Liver (tissue), 9 donors: Measurements from ENCODE around the gene ATP2C2. TPM values are rescaled to one million over a fixed set of nuclear protein-coding genes. Genes with fewer than 3 reads are reported as not detected.
A peak's percentile ranks its signal among the peaks of the same experiment; 100 is the strongest.

Experiments
- DNase-seq: peaks from one replicate; pipeline ENCODE4 v3.0.0-alpha.2; 2017; ENCODE audit warnings: low spot score
- H3K27ac ChIP-seq, 2 donors: one replicate each; pipeline ENCODE4 v1.7.0; 2013; ENCODE audit warnings: inconsistent platforms in 2 of 2, low read length in 2 of 2, control low read depth in 1 of 2, low read depth in 1 of 2, mild to moderate bottlenecking in 1 of 2
- H3K27me3 ChIP-seq, 4 donors: one replicate each; pipeline versions ENCODE4 v1.6.1 to v1.7.0; 2013; ENCODE audit warnings: low read length in 3 of 4, inconsistent platforms in 1 of 4, mild to moderate bottlenecking in 1 of 4, moderate library complexity in 1 of 4; ENCODE audit not compliant: control insufficient read depth in 4 of 4, insufficient read depth in 4 of 4
- H3K36me3 ChIP-seq, 4 donors: one replicate each; pipeline versions ENCODE4 v1.6.1 to v1.7.0; 2013; ENCODE audit warnings: low read length in 3 of 4, mild to moderate bottlenecking in 3 of 4, low read depth in 1 of 4, moderate library complexity in 1 of 4; ENCODE audit not compliant: control insufficient read depth in 4 of 4, insufficient read depth in 3 of 4
- H3K4me1 ChIP-seq, 4 donors: one replicate each; pipeline versions ENCODE4 v1.6.1 to v1.7.0; 2013; ENCODE audit warnings: low read length in 3 of 4, mild to moderate bottlenecking in 3 of 4, moderate library complexity in 1 of 4; ENCODE audit not compliant: control insufficient read depth in 4 of 4, insufficient read depth in 4 of 4
- H3K4me3 ChIP-seq, 3 donors: one replicate each; pipeline versions ENCODE4 v1.6.1 to v1.7.0; 2013; ENCODE audit warnings: low read length in 3 of 3, control low read depth in 1 of 3, low read depth in 1 of 3, mild to moderate bottlenecking in 1 of 3
- H3K9ac ChIP-seq, 2 donors: one replicate each; pipeline ENCODE4 v1.7.0; 2013; ENCODE audit warnings: low read length in 2 of 2, mild to moderate bottlenecking in 2 of 2, moderate library complexity in 2 of 2, control low read depth in 1 of 2, low read depth in 1 of 2
- H3K9me3 ChIP-seq, 4 donors: one replicate each; pipeline versions ENCODE4 v1.6.1 to v1.7.0; 2013; ENCODE audit warnings: low read length in 3 of 4; ENCODE audit not compliant: control insufficient read depth in 4 of 4
- ATF3 ChIP-seq: IDR thresholded peaks from 2 replicates; pipeline ENCODE4 v1.6.1; 2016; ENCODE audit warnings: antibody characterized with exemption
- EGR1 ChIP-seq, 2 donors: IDR thresholded peaks; 2 replicates each; pipeline ENCODE4 v1.6.1; 2016 to 2018; ENCODE audit warnings: antibody characterized with exemption in 2 of 2, low read depth in 2 of 2
- FOXA1 ChIP-seq: IDR thresholded peaks from 2 replicates; pipeline ENCODE4 v1.6.1; 2016; ENCODE audit warnings: antibody characterized with exemption
- FOXA2 ChIP-seq: IDR thresholded peaks from 2 replicates; pipeline ENCODE4 v1.6.1; 2016; ENCODE audit warnings: antibody characterized with exemption
- GABPA ChIP-seq, 2 donors: IDR thresholded peaks in 1 of 2; conservative IDR thresholded peaks in 1 of 2; 2 replicates each; pipeline ENCODE4 v1.6.1; 2016; ENCODE audit warnings: antibody characterized with exemption in 2 of 2, mild to moderate bottlenecking in 1 of 2, moderate library complexity in 1 of 2
- HNF4A ChIP-seq, 2 donors: conservative IDR thresholded peaks; 2 replicates each; pipeline ENCODE4 v1.6.1; 2016; ENCODE audit warnings: antibody characterized with exemption in 2 of 2, mild to moderate bottlenecking in 2 of 2
- HNF4G ChIP-seq: IDR thresholded peaks from 2 replicates; pipeline ENCODE4 v1.6.1; 2016; ENCODE audit warnings: antibody characterized with exemption
- JUND ChIP-seq, 2 donors: IDR thresholded peaks; 2 replicates each; pipeline ENCODE4 v1.6.1; 2016; ENCODE audit warnings: antibody characterized with exemption in 2 of 2
- NR2F2 ChIP-seq: IDR thresholded peaks from 2 replicates; pipeline ENCODE4 v1.6.1; 2016; ENCODE audit warnings: antibody characterized with exemption
- RAD21 ChIP-seq, 2 donors: IDR thresholded peaks; 2 replicates each; pipeline ENCODE4 v1.6.1; 2016; ENCODE audit warnings: antibody characterized with exemption in 2 of 2, mild to moderate bottlenecking in 2 of 2
- RXRA ChIP-seq, 2 donors: IDR thresholded peaks; 2 replicates each; pipeline ENCODE4 v1.6.1; 2017 to 2018; ENCODE audit warnings: antibody characterized with exemption in 2 of 2, mild to moderate bottlenecking in 1 of 2
- TAF1 ChIP-seq: conservative IDR thresholded peaks from 2 replicates; pipeline ENCODE4 v1.6.1; 2016; ENCODE audit warnings: antibody characterized with exemption, mild to moderate bottlenecking
- YY1 ChIP-seq: IDR thresholded peaks from 2 replicates; pipeline ENCODE4 v1.6.1; 2016; ENCODE audit warnings: antibody characterized with exemption, mild to moderate bottlenecking
- WGBS: extraction: QIAGEN DNeasy Blood & Tissue Kit; methylation state at CpG from one replicate; pipeline ENCODE4 v1.1.7; 2013; 5-methylcytosine and 5-hydroxymethylcytosine counted together
- polyA plus RNA-seq, 2 donors: library from polyadenylated mRNA; stranded (reverse) in 1 of 2; unstranded in 1 of 2; fragments of 200-250 nt in 1 of 2; fragments of >200 nt in 1 of 2; fragmentation: Nextera tagmentation in 1 of 2; extraction: Ambion mirVana in 1 of 2; gene quantifications; one replicate each; pipeline versions ENCODE4 v1.2.1 to v1.2.3, GENCODE V29; 2013 to 2015
- total RNA-seq, 2 donors: library from RNA; depleted of rRNA; stranded (reverse); fragments of >200 nt; gene quantifications; one replicate each; pipeline ENCODE4 v1.2.3, GENCODE V29; 2014
- TF ChIP-seq, protein P1 (sequence below): IDR thresholded peaks from 2 replicates; pipeline ENCODE4 v1.6.1; 2016; ENCODE audit warnings: antibody characterized with exemption
- TF ChIP-seq, protein P2 (sequence below): fragments of 150-350 bp; IDR thresholded peaks from 2 replicates; pipeline ENCODE4 v1.5.1; 2017; ENCODE audit warnings: improper control_type of control experiment, low read depth, low read length; ENCODE audit not compliant: missing input control
- TF ChIP-seq, protein P3 (sequence below): IDR thresholded peaks from 2 replicates; pipeline ENCODE4 v1.6.1; 2016; ENCODE audit warnings: antibody characterized with exemption
- TF ChIP-seq, protein P4 (sequence below): IDR thresholded peaks from 2 replicates; pipeline ENCODE4 v1.6.1; 2016; ENCODE audit warnings: antibody characterized with exemption, mild to moderate bottlenecking
- donor health status: healthy.
- donor health status: healthy.
- donor health status: healthy.
- donor health status: healthy.
- donor health status: healthy.

Gene ATP2C2
- total and polyA plus RNA-seq, 4 donors: 0.05 to 0.33 (median 0.22) TPM

GRCh38 chr16:84464116-84464515 is 95.8 kb downstream of the ATP2C2 start:
- no peak overlapping the region for H3K9ac ChIP-seq
- WGBS: 83% methylated on average over 6 of the region's 6 CpGs

GRCh38 chr16:84465154-84465553 is 96.8 kb downstream of the ATP2C2 start:
- 79% methylated on average over 6 of the region's 6 CpGs for WGBS
- no peaks in the 10 kb centered on the region for H3K27me3 ChIP-seq
- peak; percentile 24 for DNase-seq
- no peak overlapping the region for H3K9ac ChIP-seq
- H3K27ac ChIP-seq: no peak overlapping the region
- H3K4me3 ChIP-seq: no peak overlapping the region
- peaks cover 0 to 10% (median 1%) of the 10 kb centered on the region in 4 donors for H3K9me3 ChIP-seq
- H3K36me3 ChIP-seq: peaks cover 0 to 3% (median 0%) of the 10 kb centered on the region in 4 donors
- no peaks in the 10 kb centered on the region for H3K4me1 ChIP-seq
- no peak for TF ChIP-seq YY1
- no peak for TF ChIP-seq FOXA1
- TF ChIP-seq RAD21 (IDR thresholded peaks at IDR 0.05): no peak
- no peak for TF ChIP-seq ATF3
- TF ChIP-seq HNF4G: no peak
- no peak for TF ChIP-seq NR2F2
- no peak for TF ChIP-seq JUND (IDR thresholded peaks at IDR 0.05)
- TF ChIP-seq, protein P1, sequence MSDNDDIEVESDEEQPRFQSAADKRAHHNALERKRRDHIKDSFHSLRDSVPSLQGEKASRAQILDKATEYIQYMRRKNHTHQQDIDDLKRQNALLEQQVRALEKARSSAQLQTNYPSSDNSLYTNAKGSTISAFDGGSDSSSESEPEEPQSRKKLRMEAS: no peak
- no peak for TF ChIP-seq RXRA (IDR thresholded peaks at IDR 0.05)
- TF ChIP-seq, protein P2, sequence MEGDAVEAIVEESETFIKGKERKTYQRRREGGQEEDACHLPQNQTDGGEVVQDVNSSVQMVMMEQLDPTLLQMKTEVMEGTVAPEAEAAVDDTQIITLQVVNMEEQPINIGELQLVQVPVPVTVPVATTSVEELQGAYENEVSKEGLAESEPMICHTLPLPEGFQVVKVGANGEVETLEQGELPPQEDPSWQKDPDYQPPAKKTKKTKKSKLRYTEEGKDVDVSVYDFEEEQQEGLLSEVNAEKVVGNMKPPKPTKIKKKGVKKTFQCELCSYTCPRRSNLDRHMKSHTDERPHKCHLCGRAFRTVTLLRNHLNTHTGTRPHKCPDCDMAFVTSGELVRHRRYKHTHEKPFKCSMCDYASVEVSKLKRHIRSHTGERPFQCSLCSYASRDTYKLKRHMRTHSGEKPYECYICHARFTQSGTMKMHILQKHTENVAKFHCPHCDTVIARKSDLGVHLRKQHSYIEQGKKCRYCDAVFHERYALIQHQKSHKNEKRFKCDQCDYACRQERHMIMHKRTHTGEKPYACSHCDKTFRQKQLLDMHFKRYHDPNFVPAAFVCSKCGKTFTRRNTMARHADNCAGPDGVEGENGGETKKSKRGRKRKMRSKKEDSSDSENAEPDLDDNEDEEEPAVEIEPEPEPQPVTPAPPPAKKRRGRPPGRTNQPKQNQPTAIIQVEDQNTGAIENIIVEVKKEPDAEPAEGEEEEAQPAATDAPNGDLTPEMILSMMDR: no peak

More at GRCh38 chr16:84464116-84464515, 95.8 kb downstream of the ATP2C2 start:
- Histone ChIP-seq H3K4me1 (no peaks in the 10 kb centered on the region), H3K9me3 (peaks cover 0 to 10% (median 1%) of the 10 kb centered on the region in 4 donors), H3K36me3 (peaks cover 0 to 3% (median 0%) of the 10 kb centered on the region in 4 donors), H3K4me3 (no peak overlapping the region), H3K27ac (no peak overlapping the region), H3K27me3 (no peaks in the 10 kb centered on the region)
- no peak for TF ChIP-seq JUND (IDR thresholded peaks at IDR 0.05)
- no peak for TF ChIP-seq FOXA2
- TF ChIP-seq, protein P1: no peak
- TF ChIP-seq RAD21 (IDR thresholded peaks at IDR 0.05): no peak
- TF ChIP-seq, protein P3, sequence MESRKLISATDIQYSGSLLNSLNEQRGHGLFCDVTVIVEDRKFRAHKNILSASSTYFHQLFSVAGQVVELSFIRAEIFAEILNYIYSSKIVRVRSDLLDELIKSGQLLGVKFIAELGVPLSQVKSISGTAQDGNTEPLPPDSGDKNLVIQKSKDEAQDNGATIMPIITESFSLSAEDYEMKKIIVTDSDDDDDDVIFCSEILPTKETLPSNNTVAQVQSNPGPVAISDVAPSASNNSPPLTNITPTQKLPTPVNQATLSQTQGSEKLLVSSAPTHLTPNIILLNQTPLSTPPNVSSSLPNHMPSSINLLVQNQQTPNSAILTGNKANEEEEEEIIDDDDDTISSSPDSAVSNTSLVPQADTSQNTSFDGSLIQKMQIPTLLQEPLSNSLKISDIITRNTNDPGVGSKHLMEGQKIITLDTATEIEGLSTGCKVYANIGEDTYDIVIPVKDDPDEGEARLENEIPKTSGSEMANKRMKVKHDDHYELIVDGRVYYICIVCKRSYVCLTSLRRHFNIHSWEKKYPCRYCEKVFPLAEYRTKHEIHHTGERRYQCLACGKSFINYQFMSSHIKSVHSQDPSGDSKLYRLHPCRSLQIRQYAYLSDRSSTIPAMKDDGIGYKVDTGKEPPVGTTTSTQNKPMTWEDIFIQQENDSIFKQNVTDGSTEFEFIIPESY: no peak
- no peak for TF ChIP-seq RXRA (IDR thresholded peaks at IDR 0.05)
- TF ChIP-seq, protein P4, sequence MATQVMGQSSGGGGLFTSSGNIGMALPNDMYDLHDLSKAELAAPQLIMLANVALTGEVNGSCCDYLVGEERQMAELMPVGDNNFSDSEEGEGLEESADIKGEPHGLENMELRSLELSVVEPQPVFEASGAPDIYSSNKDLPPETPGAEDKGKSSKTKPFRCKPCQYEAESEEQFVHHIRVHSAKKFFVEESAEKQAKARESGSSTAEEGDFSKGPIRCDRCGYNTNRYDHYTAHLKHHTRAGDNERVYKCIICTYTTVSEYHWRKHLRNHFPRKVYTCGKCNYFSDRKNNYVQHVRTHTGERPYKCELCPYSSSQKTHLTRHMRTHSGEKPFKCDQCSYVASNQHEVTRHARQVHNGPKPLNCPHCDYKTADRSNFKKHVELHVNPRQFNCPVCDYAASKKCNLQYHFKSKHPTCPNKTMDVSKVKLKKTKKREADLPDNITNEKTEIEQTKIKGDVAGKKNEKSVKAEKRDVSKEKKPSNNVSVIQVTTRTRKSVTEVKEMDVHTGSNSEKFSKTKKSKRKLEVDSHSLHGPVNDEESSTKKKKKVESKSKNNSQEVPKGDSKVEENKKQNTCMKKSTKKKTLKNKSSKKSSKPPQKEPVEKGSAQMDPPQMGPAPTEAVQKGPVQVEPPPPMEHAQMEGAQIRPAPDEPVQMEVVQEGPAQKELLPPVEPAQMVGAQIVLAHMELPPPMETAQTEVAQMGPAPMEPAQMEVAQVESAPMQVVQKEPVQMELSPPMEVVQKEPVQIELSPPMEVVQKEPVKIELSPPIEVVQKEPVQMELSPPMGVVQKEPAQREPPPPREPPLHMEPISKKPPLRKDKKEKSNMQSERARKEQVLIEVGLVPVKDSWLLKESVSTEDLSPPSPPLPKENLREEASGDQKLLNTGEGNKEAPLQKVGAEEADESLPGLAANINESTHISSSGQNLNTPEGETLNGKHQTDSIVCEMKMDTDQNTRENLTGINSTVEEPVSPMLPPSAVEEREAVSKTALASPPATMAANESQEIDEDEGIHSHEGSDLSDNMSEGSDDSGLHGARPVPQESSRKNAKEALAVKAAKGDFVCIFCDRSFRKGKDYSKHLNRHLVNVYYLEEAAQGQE: no peak
- no peak for TF ChIP-seq ATF3
- TF ChIP-seq TAF1: no peak
- no peak for TF ChIP-seq EGR1 (IDR thresholded peaks at IDR 0.05; ENCODE audit: low read depth in 2 of 2)
- TF ChIP-seq HNF4A (conservative IDR thresholded peaks at IDR 0.05): no peak
- TF ChIP-seq, protein P2: no peak
- TF ChIP-seq FOXA1: no peak
- no peak for TF ChIP-seq GABPA (IDR thresholded peaks at IDR 0.05 in 1 of 2, conservative IDR thresholded peaks at IDR 0.05 in 1 of 2)
- DNase-seq: no peak
